Natural killer cell treated with Interleukin-12 subunit alpha and Interleukin-12 subunit beta and Interleukin-15 and Interleukin-18, amount 100 ng/mL, for 72 hours (primary cell): Measurements from ENCODE around the gene FAM227B. TPM values are rescaled to one million over a fixed set of nuclear protein-coding genes. Genes with fewer than 3 reads are reported as not detected.
A peak's percentile ranks its signal among the peaks of the same experiment; 100 is the strongest.

Experiments used
- ATAC-seq, 2 donors: fragments of 150-1000 bp; cut with Tn5 transposase in 1 of 2; sonication (Bioruptor Pico), chemical (Tn5 transposase) in 1 of 2; 2 replicates each; pipeline ENCODE4 v1.10.0; 2021
- DNase-seq: peaks from one replicate; pipeline ENCODE4 v3.0.0; 2022; ENCODE audit warnings: low spot score
- H3K27ac Mint-ChIP-seq, 2 donors: 1 replicate in 1 of 2; 2 replicates in 1 of 2; pipeline ENCODE4 v1.8.0; 2022; ENCODE audit warnings: mixed read lengths in 2 of 2, mild to moderate bottlenecking in 1 of 2, moderate library complexity in 1 of 2
- H3K27me3 Mint-ChIP-seq, 2 donors: 1 replicate in 1 of 2; 2 replicates in 1 of 2; pipeline ENCODE4 v1.8.0; 2022; ENCODE audit warnings: mixed read lengths in 2 of 2
- H3K36me3 Mint-ChIP-seq: one replicate; pipeline ENCODE4 v1.8.0; 2022; ENCODE audit warnings: mixed read lengths
- H3K4me1 Mint-ChIP-seq, 2 donors: 1 replicate in 1 of 2; 2 replicates in 1 of 2; pipeline ENCODE4 v1.8.0; 2022; ENCODE audit warnings: low read depth in 2 of 2, mixed read lengths in 2 of 2, mild to moderate bottlenecking in 1 of 2
- H3K4me3 Mint-ChIP-seq: one replicate; pipeline ENCODE4 v1.8.0; 2022; ENCODE audit warnings: mixed read lengths
- H3K9me3 Mint-ChIP-seq: 2 replicates; pipeline ENCODE4 v1.8.0; 2022; ENCODE audit warnings: mixed read lengths
- total RNA-seq, 2 donors: library from RNA; stranded (reverse); gene quantifications; one replicate each; pipeline ENCODE4 v1.2.3, GENCODE V29; 2022

Gene FAM227B
- total RNA-seq, 2 donors from 2014 or later, result 1.5 to 2.6 TPM

DNA sequence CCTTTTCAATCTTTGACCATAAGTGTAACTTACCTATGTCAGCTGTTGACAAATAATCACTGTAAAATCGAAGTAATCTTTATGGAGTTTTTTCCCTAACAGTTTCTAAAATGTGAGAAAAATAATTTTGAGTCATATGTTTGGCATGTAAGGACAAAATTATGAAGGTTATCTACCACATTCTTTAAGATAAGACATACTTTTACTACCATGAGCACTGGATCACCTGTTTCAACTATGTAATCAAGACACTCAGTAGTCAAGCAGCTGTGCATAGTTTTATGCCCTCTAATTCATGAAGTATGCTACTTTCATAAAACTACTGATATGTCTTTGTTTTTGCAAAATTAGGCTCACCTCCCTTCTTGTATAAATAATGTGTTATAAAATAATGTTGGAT is 185.4 kb downstream of the FAM227B start:
- no peak overlapping the region for H3K27ac Mint-ChIP-seq
- peaks cover 17% of the 10 kb centered on the region in 2 donors for H3K4me1 Mint-ChIP-seq
- H3K9me3 Mint-ChIP-seq, result no peaks in the 10 kb centered on the region
- peaks cover 8 to 9% of the 10 kb centered on the region in 2 donors for H3K27me3 Mint-ChIP-seq
- DNase-seq (no peak), ATAC-seq (no peak)
- H3K36me3 Mint-ChIP-seq, result no peaks in the 10 kb centered on the region
- H3K4me3 Mint-ChIP-seq, result no peak overlapping the region

DNA sequence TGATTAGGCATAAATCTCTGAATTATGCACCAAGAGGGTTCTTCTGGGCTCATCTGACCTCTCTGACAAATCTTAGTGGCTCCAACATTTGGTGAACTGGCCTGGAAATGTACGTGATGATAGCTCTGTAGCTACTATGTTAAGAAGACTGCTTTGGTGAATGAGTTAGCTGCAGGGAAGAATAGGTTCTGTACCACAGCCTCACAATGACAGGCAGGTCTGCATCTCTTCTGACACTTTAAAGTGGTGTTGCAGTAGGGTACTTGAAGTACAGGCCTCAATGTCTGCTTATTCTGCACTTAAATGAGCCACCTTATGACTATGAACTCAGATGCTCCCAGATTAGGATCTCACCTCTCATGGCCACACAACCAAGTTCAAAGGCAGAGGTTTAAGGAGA is 190.6 kb downstream of the FAM227B start:
- Mint-ChIP-seq H3K36me3 (no peaks in the 10 kb centered on the region), H3K4me1 (no peaks in the 10 kb centered on the region), H3K27ac (no peak overlapping the region), H3K27me3 (peaks cover 8 to 11% of the 10 kb centered on the region in 2 donors), H3K9me3 (no peaks in the 10 kb centered on the region), H3K4me3 (no peak overlapping the region)
- ATAC-seq (no peak), DNase-seq (no peak)

DNA sequence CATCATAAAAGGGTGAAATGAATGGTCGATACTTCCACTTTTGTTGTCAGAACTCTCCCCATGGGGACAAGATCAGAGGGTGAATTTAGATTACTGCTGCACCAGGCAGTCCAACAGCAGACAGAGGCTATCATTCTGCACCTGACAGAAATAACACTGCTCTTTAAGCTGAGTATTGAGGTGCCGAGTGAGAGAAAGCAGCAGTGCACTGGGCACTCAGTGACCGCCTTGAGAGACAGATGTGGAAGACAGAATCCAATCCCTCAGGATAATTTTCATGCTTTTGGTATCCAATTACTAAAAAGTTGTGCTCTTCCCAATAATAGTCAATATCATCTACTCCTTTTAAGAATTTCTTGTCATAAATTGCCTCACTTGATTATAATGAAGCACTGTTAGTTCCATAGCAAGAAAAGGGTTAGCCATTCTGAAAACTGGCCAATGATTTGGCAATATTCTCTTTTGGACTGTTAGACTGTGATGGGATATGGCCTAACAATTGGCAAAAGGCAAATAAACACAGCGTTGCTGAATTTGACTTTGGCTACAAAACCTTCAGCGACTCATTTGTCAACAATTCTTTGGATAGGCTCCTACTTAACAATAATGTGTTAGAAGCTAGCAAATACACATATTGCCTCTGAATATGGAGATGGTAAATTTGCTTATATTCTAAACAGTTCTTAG is 192.1 kb downstream of the FAM227B start:
- H3K36me3 Mint-ChIP-seq, result no peaks in the 10 kb centered on the region
- H3K4me3 Mint-ChIP-seq, result no peak overlapping the region
- H3K27me3 Mint-ChIP-seq, result peaks cover 8 to 9% of the 10 kb centered on the region in 2 donors
- DNase-seq (no peak), ATAC-seq (no peak)
- no peak overlapping the region for H3K27ac Mint-ChIP-seq
- no peaks in the 10 kb centered on the region for H3K4me1 Mint-ChIP-seq
- no peaks in the 10 kb centered on the region for H3K9me3 Mint-ChIP-seq

DNA sequence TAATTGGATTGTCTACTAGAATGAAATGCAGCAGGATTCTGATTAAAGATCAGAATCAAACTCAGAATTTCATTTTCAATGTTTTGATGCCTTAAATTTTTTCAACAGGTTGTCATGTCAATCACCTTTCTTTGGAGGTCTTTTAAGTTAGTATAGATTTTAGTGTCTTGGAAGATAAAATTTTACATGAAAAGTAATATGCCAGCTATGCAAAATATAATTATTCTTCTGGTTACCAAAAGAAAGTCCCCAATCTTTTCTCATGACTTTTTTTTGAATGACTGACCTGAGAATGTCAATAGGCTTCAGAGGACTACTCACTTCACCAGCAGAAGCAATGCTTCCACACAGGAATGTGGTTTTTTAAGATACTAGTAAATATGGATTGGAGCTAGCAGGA is 193.2 kb downstream of the FAM227B start:
- Mint-ChIP-seq H3K9me3 (no peaks in the 10 kb centered on the region), H3K4me3 (no peak overlapping the region), H3K27me3 (peaks cover 8 to 9% of the 10 kb centered on the region in 2 donors)

DNA sequence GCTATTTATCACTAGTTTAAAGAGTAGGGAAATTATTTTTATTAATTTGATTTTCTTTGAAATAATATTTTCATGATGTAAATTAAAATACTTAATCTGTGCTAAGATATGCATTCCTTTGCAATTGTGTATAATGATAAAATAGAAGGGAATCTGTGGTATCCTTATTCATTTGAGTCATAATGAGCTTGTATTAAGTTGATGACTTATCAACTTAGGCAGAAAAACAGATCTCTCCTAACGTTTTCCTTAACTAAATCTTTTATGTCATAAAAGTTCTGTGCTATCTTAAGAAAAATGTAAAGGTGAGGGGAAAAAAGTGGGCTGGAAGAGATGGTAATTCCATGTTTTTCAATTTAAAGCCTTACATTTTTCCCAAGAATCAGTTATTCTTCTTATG is 195.7 kb downstream of the FAM227B start:
- H3K4me1 Mint-ChIP-seq, result peaks cover 5 to 6% of the 10 kb centered on the region in 2 donors
- H3K27ac Mint-ChIP-seq, result no peak overlapping the region
- peaks cover 0 to 6% of the 10 kb centered on the region in 2 donors for H3K27me3 Mint-ChIP-seq
- no peak for DNase-seq
- no peaks in the 10 kb centered on the region for H3K9me3 Mint-ChIP-seq
- no peaks in the 10 kb centered on the region for H3K36me3 Mint-ChIP-seq
- H3K4me3 Mint-ChIP-seq, result no peak overlapping the region
- no peak for ATAC-seq

More for the DNA sequence above, 193.2 kb downstream of the FAM227B start:
- Mint-ChIP-seq H3K36me3 (no peaks in the 10 kb centered on the region), H3K27ac (no peak overlapping the region), H3K4me1 (no peaks in the 10 kb centered on the region)
- no peak for DNase-seq
- no peak for ATAC-seq

DNA sequence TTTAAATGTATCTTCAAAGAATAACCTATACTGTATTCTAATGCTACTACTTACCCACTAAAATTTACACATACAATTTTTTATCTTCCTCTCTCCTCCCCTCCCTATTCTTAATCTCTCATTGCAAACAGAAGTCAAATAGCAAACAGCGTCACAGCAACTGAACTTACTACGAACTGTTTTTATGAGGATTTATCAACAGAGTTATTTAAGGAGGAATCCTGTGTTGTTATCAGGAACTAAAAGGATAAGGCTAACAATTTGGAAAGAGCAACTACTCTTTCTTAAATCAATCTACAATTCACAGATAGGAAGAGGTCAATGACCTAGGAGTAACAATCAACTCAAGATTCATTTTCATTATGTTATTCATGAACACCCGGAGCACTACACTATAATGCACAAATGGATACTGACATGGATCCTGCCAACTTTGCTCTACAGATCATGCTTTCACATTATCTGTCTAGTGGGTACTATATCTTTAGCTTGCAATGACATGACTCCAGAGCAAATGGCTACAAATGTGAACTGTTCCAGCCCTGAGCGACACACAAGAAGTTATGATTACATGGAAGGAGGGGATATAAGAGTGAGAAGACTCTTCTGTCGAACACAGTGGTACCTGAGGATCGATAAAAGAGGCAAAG is 196.6 kb downstream of the FAM227B start:
- H3K27me3 Mint-ChIP-seq, result peaks cover 0 to 6% of the 10 kb centered on the region in 2 donors

DNA sequence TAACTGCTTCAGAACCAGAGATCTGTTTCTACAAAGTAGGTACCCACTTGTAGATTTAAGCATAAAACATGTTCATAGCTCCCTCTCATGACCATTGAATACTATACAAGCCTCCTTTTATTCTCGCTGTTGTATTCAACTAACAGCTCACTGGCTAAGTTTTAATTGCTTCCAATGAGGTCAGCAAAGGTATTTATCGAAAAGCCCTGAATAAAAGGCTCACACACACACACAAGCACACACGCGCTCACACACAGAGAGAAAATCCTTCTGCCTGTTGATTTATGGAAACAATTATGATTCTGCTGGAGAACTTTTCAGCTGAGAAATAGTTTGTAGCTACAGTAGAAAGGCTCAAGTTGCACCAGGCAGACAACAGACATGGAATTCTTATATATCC is 197.6 kb downstream of the FAM227B start, which contains the start of gene FGF7:
FGF7 (plus strand) TSS at position 222 of the 400 bp plus-strand sequence. CDS start 1,056 bp downstream, outside the sequence.
- Mint-ChIP-seq H3K27ac (peak within 1 kb of the TSS in 1 of 2 donors; percentile 72), H3K9me3 (no peaks in the 10 kb centered on the region), H3K4me3 (peak within 1 kb of the TSS; percentile 26), H3K36me3 (no peaks in the 10 kb centered on the region), H3K27me3 (peaks cover 0 to 6% of the 10 kb centered on the region in 2 donors), H3K4me1 (peaks cover 5 to 6% of the 10 kb centered on the region in 2 donors)
- no peak for DNase-seq
- ATAC-seq, result no peak

More for the DNA sequence above, 196.6 kb downstream of the FAM227B start:
- H3K4me3 Mint-ChIP-seq, result no peak overlapping the region
- peaks cover 5 to 6% of the 10 kb centered on the region in 2 donors for H3K4me1 Mint-ChIP-seq
- no peak for ATAC-seq
- DNase-seq, result no peak
- H3K27ac Mint-ChIP-seq, result no peak overlapping the region
- H3K9me3 Mint-ChIP-seq, result no peaks in the 10 kb centered on the region
- no peaks in the 10 kb centered on the region for H3K36me3 Mint-ChIP-seq

DNA sequence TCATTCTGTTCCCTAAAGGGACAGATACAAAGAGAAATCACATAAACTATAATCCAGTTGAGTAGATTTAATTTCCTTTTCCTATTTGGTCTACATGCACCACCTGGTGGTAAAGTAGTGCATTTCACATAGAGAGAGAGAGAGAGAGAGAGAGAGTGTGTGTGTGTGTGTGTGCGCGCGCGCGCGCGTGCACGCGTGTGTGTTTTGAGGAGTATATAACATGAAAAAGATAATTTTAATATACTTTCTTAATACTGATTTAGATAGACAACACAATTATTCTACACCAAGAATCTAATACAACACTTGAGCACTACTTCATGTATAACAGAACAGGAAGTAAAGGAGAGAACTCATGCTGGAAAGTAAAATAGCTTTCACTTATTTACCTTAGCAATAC is 198.6 kb downstream of the FAM227B start:
- Mint-ChIP-seq H3K27me3 (peaks cover 6 to 7% of the 10 kb centered on the region in 2 donors), H3K9me3 (no peaks in the 10 kb centered on the region), H3K4me1 (peaks cover 5 to 6% of the 10 kb centered on the region in 2 donors), H3K4me3 (peak overlapping the region; percentile 26), H3K27ac (peak overlapping the region in 1 of 2 donors; percentile 72), H3K36me3 (no peaks in the 10 kb centered on the region)
- DNase-seq (no peak), ATAC-seq (peak in 1 of 2 donors; percentile 65)

DNA sequence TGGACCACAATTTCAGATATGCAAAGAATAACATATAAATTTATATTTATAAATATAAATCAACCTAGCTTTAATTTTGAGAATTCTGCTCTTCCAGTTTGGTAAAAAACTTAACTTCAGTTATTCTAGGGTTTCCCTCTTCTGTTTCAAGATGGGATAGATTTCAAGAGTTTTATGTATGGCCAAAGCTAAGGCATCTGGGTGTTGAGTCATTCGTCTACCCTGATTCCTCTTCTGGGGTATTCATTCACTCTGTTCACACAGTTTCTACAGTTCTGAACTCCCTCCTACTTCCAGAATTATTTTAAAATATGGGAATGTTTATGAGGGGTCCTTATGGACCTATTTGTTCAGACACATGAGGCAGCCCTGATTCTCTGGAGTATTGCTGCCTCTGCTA is 201.8 kb downstream of the FAM227B start:
- Mint-ChIP-seq H3K9me3 (no peaks in the 10 kb centered on the region), H3K27ac (no peak overlapping the region), H3K27me3 (peaks cover 9 to 28% of the 10 kb centered on the region in 2 donors), H3K4me1 (peaks cover 5 to 6% of the 10 kb centered on the region in 2 donors), H3K4me3 (no peak overlapping the region), H3K36me3 (no peaks in the 10 kb centered on the region)
- ATAC-seq, result no peak
- DNase-seq, result no peak

DNA sequence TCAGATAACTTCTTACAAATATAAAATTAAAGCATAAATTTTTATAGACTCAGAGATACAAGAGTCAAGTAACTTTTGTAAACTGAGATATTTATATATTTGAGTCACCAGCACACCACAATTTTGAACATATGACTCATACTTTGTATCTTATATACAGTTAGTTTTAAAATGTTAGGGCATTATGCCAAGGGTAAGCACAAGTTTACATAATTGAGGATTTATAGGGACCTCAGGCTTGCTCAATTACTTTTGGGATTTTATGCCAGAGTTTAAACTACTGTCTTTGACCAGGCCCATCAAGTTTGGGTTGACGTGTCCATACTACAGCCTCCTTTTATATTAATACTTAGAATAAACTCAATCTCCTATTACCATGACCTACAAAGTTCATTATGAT is 205.0 kb downstream of the FAM227B start:
- no peaks in the 10 kb centered on the region for H3K4me1 Mint-ChIP-seq
- no peak overlapping the region for H3K4me3 Mint-ChIP-seq
- no peaks in the 10 kb centered on the region for H3K9me3 Mint-ChIP-seq
- no peak for ATAC-seq
- peaks cover 10 to 34% of the 10 kb centered on the region in 2 donors for H3K27me3 Mint-ChIP-seq
- no peaks in the 10 kb centered on the region for H3K36me3 Mint-ChIP-seq
- no peak overlapping the region for H3K27ac Mint-ChIP-seq
- no peak for DNase-seq

DNA sequence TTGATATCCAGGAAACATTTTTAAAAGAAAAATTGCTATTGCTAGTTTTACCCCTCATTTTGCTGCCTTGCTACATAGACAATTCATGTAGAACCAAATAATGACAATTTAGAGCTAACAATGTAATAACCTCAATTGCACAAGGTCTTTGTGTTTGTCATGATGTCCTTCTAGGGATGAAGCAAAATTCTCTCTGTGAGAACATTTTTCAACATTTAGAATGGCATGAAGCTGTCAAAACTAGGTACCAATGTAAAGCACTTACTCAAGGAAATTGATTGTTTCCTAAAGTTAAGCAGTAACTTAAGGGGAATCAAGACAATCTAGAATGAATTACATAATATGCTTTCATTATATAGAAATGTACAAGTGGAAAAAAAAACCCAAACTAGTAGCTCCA is 205.5 kb downstream of the FAM227B start:
- Mint-ChIP-seq H3K27ac (no peak overlapping the region), H3K36me3 (no peaks in the 10 kb centered on the region), H3K9me3 (no peaks in the 10 kb centered on the region), H3K27me3 (peaks cover 14 to 39% of the 10 kb centered on the region in 2 donors), H3K4me1 (no peaks in the 10 kb centered on the region), H3K4me3 (no peak overlapping the region)
- DNase-seq (no peak), ATAC-seq (no peak)

DNA sequence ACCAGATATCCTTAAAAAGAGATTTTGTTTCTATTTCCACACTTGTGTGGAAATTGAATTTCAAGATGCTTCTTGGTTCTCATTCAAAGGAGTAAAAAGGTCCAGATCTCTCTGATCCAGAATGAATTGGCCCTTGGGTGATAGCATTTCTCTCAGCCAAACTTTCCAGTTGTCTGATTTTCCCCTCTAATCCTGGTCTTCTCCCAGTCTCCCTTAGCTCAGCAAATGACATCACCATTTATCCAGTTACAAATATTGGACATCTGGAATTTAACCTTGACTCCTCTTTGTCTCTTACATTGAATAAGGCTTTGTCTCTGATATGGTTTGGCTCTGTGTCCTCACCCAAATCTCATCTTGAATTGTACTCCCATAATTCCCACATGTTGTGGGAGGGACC is 207.8 kb downstream of the FAM227B start:
- Mint-ChIP-seq H3K9me3 (no peaks in the 10 kb centered on the region), H3K36me3 (no peaks in the 10 kb centered on the region), H3K4me1 (no peaks in the 10 kb centered on the region), H3K27me3 (peaks cover 18 to 57% of the 10 kb centered on the region in 2 donors), H3K27ac (no peak overlapping the region), H3K4me3 (no peak overlapping the region)
- no peak for DNase-seq
- no peak for ATAC-seq

DNA sequence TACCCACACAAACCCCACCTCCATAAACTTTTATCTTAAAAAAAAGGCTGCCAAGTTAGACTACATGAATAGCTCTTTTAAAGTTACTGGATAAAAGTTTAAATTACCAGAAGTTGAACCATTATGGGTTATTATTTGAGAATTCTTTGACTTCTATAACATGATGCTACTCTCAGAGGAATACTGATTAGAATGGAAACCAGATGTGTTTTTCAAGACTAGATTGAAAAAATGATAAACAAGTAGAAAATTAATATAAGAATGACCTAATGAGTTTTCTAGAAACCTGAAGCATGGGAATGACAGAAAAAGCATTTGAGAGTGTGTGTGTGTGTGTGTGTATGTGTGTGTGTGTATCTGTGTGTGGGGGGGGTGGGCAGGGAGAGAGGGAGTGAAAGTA is 210.0 kb downstream of the FAM227B start:
- Mint-ChIP-seq H3K27me3 (peaks cover 15 to 38% of the 10 kb centered on the region in 2 donors), H3K36me3 (no peaks in the 10 kb centered on the region), H3K9me3 (no peaks in the 10 kb centered on the region), H3K27ac (no peak overlapping the region), H3K4me3 (no peak overlapping the region), H3K4me1 (no peaks in the 10 kb centered on the region)
- ATAC-seq (no peak), DNase-seq (no peak)

DNA sequence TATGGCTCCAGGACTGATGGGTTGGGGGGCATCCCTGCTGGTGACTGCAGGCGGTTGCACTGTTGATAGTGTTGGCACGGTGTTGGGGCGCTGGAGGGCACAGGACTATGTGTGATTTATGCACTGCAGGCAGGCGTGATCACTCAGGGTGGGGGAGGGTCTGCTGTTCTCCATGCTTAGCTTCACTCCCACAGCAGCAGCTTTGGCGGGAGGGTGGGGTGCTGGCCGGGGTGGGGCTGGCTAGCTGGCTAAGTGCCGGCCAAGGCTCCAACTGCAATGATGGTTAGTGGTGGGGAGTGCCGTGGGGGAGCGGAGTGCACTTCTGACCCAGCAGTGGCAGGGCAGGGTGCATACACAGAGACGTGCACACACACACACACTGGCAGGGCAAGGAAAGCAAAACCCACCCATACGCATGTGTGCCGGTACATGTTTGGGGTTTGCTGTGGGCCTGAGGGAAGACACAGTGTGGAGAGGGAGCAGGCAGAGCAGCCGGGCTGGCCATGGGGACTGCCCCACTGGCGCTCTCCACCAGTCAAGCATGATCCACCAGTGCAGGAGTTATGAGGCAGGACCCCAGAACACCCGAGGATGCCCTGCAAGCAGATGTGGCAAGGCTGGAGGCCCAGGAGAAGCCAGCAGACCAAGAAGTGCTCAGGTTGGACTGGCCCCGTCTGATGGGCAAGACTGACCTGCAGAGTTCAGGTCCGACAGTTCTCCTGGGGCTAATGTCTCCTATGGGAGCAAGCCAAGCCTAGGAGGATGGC is 214.1 kb downstream of the FAM227B start:
- H3K4me3 Mint-ChIP-seq, result no peak overlapping the region
- H3K27ac Mint-ChIP-seq, result no peak overlapping the region
- H3K9me3 Mint-ChIP-seq, result no peaks in the 10 kb centered on the region
- peaks cover 10% of the 10 kb centered on the region for H3K36me3 Mint-ChIP-seq
- no peaks in the 10 kb centered on the region for H3K4me1 Mint-ChIP-seq
- no peak for DNase-seq
- peak; percentile 24 to 38 for ATAC-seq
- peaks cover 23 to 50% of the 10 kb centered on the region in 2 donors for H3K27me3 Mint-ChIP-seq
